ENCODE measurements around the gene DGUOK.
"Not testable (repeated sequence)": the region's sequence is repeated elsewhere in the genome, so short reads cannot be mapped to it uniquely, and the experiment has no call there.

DGUOK gene

GRCh38 chr2:73933194-73933593 lies 6.5 kb downstream of the DGUOK start:
- no peak for DNase-seq (ENCODE audit: low read depth in 1 of 2, low spot score in 1 of 2)
- TF ChIP-seq JUND (IDR thresholded peaks at IDR 0.05; ENCODE audit: low read depth), result no peak
- in situ Hi-C loops (cut with HindIII; ENCODE audit: low pct_unique_long_range_greater_than_20kb, low sequenced_read_pairs), result no loop called here

GRCh38 chr2:73935641-73936040 lies 9.0 kb downstream of the DGUOK start:
- no peak for DNase-seq (ENCODE audit: low read depth in 1 of 2, low spot score in 1 of 2)
- in situ Hi-C loops (cut with HindIII; ENCODE audit: low pct_unique_long_range_greater_than_20kb, low sequenced_read_pairs), result no loop called here
- TF ChIP-seq JUND (IDR thresholded peaks at IDR 0.05; ENCODE audit: low read depth), result no peak

DNA sequence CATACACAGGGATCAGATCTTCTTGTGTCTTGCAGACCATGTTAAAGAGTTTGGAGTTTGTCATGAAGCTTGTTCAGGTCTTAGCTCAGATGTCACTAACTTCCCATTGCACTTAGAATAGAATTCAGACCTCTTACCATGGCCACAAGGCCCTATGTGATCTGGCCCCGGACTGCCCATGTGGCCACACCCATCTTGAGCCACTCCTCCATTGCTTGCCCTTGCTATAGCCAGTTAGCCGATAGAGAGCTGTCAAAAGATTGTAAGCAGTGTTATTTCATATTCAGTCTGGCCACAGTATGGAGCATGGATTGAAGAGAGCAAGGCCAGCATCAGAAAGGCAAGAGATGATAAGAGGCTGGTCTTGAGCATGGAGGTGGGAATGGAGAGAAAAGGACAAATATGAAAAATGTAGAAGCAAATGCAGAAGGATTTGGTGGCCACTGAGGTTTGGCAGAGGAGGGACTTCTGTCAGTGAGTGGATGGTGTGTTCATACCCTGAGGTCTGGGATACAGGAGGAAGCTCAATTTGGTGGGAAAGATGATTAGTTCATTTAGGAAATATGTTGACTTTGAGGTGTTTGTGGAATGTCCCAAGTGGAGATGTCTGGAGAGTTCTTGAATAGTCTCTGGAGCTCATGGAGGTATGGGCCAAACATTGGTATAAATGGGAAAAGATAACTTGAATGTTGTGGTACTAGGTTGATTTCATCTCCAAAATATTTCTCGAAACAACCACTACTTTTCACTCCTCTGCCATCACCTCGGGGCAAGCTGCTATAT lies 10.6 kb downstream of the DGUOK start:
- in situ Hi-C loops (cut with HindIII; ENCODE audit: low pct_unique_long_range_greater_than_20kb, low sequenced_read_pairs), result no loop called here
- no peak for TF ChIP-seq JUND (IDR thresholded peaks at IDR 0.05; ENCODE audit: low read depth)
- no peak for DNase-seq (ENCODE audit: low read depth in 1 of 2, low spot score in 1 of 2)

GRCh38 chr2:73937899-73938298 lies 11.2 kb downstream of the DGUOK start:
- in situ Hi-C loops (cut with HindIII; ENCODE audit: low pct_unique_long_range_greater_than_20kb, low sequenced_read_pairs), result no loop called here
- no peak for DNase-seq (ENCODE audit: low read depth in 1 of 2, low spot score in 1 of 2)
- no peak for TF ChIP-seq JUND (IDR thresholded peaks at IDR 0.05; ENCODE audit: low read depth)

GRCh38 chr2:73938718-73939352 lies 12.2 kb downstream of the DGUOK start:
- in situ Hi-C loops (cut with HindIII; ENCODE audit: low pct_unique_long_range_greater_than_20kb, low sequenced_read_pairs), result no loop called here
- DNase-seq (ENCODE audit: low read depth in 1 of 2, low spot score in 1 of 2), result no peak
- TF ChIP-seq JUND (IDR thresholded peaks at IDR 0.05; ENCODE audit: low read depth), result no peak

- TF ChIP-seq JUND (IDR thresholded peaks at IDR 0.05; ENCODE audit: low read depth), result no peak
- peak in 1 of 2 experiments; percentile 27 for DNase-seq (ENCODE audit: low read depth in 1 of 2, low spot score in 1 of 2)
- in situ Hi-C loops (cut with HindIII; ENCODE audit: low pct_unique_long_range_greater_than_20kb, low sequenced_read_pairs), result no loop called here
Observed at GRCh38 chr2:73939419-73939818, 12.7 kb downstream of the DGUOK start.

GRCh38 chr2:73940066-73940465 lies 13.4 kb downstream of the DGUOK start:
- DNase-seq (ENCODE audit: low read depth in 1 of 2, low spot score in 1 of 2); in situ Hi-C loops (cut with HindIII; ENCODE audit: low pct_unique_long_range_greater_than_20kb, low sequenced_read_pairs): not testable (repeated sequence)

GRCh38 chr2:73942664-73943063 lies 16.0 kb downstream of the DGUOK start:
- no peak for DNase-seq (ENCODE audit: low read depth in 1 of 2, low spot score in 1 of 2)
- TF ChIP-seq JUND (IDR thresholded peaks at IDR 0.05; ENCODE audit: low read depth), result no peak
- in situ Hi-C loops (cut with HindIII; ENCODE audit: low pct_unique_long_range_greater_than_20kb, low sequenced_read_pairs), result no loop called here

GRCh38 chr2:73944714-73945113 lies 18.0 kb downstream of the DGUOK start:
- in situ Hi-C loops (cut with HindIII; ENCODE audit: low pct_unique_long_range_greater_than_20kb, low sequenced_read_pairs), result no loop called here
- no peak for DNase-seq (ENCODE audit: low read depth in 1 of 2, low spot score in 1 of 2)
- TF ChIP-seq JUND (IDR thresholded peaks at IDR 0.05; ENCODE audit: low read depth), result no peak

DNA sequence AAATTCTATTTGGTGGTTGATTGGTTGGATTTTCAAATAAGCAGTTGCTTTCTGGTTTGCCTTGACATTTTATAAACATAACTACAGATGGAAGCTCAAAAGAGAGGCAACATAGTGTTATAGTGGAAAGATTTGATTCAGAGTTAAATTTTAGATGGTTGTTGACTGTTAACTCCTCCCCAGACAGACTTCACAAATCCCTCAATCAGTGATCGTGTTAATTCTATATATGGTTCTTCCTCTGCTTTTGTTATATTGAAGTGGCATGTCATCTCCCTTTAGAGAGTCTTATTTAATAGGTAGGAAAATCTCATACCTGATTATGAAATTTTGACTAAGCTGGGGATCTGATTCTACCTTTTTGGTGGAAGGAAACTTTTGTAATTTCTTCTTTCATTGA lies 19.5 kb downstream of the DGUOK start:
- DNase-seq (ENCODE audit: low read depth in 1 of 2, low spot score in 1 of 2), result no peak
- in situ Hi-C loops (cut with HindIII; ENCODE audit: low pct_unique_long_range_greater_than_20kb, low sequenced_read_pairs), result no loop called here
- no peak for TF ChIP-seq JUND (IDR thresholded peaks at IDR 0.05; ENCODE audit: low read depth)

DNA sequence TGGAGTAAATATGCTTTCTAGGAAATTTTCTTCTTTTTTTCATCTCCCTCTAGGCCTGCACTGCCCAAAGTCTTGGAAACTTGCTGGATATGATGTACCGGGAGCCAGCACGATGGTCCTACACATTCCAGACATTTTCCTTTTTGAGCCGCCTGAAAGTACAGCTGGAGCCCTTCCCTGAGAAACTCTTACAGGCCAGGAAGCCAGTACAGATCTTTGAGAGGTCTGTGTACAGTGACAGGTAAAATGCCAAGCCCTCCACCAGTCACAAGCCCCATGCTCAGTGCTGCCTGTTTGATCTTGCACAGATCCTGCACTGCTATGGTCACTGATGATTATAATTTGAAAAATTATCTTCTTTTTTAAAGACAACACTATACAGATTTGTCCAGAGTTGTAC lies 20.0 kb downstream of the DGUOK start:
- no peak for TF ChIP-seq JUND (IDR thresholded peaks at IDR 0.05; ENCODE audit: low read depth)
- in situ Hi-C loops (cut with HindIII; ENCODE audit: low pct_unique_long_range_greater_than_20kb, low sequenced_read_pairs), result no loop called here

DNA sequence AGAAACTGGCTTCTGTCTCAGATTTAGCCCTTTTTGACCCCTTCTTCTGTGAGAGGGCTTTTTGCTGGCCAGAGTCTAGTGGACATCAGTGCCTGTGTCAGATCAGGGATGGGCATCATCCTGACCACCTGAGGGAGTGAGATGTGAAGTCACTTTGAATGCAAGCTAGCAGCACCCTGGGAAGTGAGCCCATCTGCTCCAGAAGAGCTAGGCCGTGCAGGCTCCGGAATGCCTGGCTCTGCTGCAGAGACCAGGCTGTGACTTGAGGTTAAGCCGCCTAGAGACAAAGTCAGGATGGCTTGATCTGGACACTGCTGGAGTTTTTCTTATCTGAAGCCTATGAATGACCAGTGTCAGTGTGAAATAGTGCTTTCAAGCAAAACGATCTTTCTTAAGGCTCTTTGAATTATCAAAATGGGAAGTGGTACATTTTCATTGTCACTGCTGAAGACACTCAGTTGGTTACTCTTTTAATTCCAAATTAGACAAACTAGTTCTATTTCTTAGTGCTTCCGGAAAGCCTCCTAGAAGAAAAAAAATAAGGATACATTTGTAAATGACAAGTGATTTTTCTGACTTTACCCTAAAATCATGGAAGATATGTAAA lies 20.8 kb downstream of the DGUOK start:
- TF ChIP-seq JUND (IDR thresholded peaks at IDR 0.05; ENCODE audit: low read depth), result no peak
- no peak for DNase-seq (ENCODE audit: low read depth in 1 of 2, low spot score in 1 of 2)
- in situ Hi-C loops (cut with HindIII; ENCODE audit: low pct_unique_long_range_greater_than_20kb, low sequenced_read_pairs), result no loop called here

More for the DNA sequence above, 20.0 kb downstream of the DGUOK start:
- DNase-seq (ENCODE audit: low read depth in 1 of 2, low spot score in 1 of 2), result no peak

GRCh38 chr2:73949802-73950201 lies 23.1 kb downstream of the DGUOK start:
- in situ Hi-C loops (cut with HindIII; ENCODE audit: low pct_unique_long_range_greater_than_20kb, low sequenced_read_pairs), result no loop called here
- no peak for TF ChIP-seq JUND (IDR thresholded peaks at IDR 0.05; ENCODE audit: low read depth)
- no peak for DNase-seq (ENCODE audit: low read depth in 1 of 2, low spot score in 1 of 2)
